IPS DF 19.7 (cell line): Measurements from ENCODE around the gene SNTG2.

Source experiments
- DNase-seq: peaks from one replicate; pipeline ENCODE4 v3.0.0-alpha.2; 2013; ENCODE audit warnings: low read depth, low spot score

Gene SNTG2

GRCh38 chr2:1310202-1310601, 359.6 kb downstream of the SNTG2 start:
- DNase-seq: no peak

DNA sequence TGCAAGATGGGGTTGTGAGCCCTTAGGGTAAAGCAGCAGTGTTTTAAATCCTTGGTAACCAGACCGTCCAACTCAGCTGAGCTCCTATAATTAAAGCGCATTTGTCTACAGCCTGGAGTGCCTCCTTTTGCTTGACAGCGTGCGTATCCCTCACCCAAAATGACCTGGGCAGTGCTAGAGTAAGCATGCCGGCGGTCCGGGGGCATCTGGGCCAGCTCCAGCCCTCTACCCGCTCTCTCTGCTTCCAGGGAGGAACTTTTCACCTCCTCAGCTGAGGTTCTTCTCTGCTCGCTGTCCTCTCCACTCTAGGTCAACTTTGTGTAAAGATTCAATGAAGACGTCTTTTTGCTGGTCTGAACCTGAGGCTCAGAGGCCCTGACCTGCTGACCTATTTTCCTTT, 360.2 kb downstream of the SNTG2 start:
- no peak for DNase-seq

DNA sequence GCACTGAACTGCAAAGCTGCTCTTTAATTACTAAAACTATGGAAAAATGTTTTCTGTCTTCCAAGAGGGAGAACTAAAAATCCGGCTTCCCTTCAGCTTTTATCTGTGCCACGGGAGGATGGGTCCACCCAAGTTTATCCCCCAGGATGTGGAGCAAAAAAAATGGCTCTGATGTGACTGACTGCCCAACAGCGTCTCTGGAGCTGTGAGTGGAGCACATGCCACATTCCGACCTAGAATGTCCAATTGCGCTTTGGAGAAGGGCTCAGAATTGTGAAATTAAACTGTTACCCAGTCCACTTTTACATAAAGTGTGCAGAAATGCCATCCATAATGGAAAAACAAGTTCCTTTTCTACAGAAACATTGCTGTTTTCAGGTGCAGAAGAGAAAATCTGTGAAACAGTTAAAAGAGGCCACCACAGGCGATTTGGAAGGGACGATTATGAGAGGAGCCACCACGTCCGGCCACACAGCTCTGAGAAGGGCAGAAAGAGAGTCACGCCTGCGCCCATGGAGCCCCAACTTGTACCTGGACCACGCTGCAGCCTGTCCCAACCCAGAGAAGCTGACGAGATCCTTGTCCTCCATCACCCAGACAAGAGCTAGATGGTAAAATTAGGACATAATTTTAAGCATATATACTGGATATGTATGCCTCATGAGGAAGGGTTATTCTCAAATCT, 362.7 kb downstream of the SNTG2 start:
- no peak for DNase-seq

DNA sequence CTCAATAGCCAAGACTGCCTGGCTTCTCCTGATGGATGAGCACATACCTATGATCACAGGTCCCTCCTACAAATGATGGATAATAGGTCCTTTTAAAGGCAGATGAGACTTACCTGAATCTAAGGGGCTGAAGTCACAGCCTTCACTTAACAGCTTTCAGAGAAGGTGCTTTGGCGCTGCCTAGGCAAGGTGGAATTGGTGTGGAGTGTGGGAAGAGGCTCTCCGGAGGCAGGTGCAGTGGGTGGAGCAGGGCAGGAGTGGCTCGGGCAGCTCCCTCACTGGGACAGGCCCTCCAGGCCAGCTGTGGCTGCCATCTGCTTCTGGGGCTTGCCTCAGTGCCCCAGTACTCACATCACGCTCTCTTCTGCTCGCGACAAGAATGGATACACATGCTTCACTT, 363.6 kb downstream of the SNTG2 start:
- no peak for DNase-seq

- no peak for DNase-seq
These were observed 367.8 kb downstream of the SNTG2 start for GRCh38 chr2:1318366-1319009.

- no peak for DNase-seq
These were observed 368.7 kb downstream of the SNTG2 start for GRCh38 chr2:1319393-1319792.

DNA sequence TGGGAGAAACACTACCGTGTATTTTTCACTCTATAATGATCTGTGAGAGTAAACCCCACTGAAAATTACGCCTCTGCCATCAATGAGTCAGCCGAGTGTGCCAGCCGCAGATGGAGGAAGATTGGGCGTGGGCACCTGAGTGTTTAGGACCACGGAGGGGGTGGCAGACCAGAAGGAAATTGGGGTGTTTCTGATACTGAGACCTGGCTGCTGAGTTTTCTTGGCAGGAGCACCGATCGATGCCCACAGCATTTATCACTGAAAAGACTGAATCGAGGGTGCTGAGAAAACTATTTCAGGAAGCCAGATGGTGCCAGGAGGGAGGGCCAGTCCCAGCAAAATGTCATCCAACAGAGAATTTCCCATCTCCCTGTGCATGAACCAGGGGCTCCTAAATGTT, 370.7 kb downstream of the SNTG2 start:
- DNase-seq: no peak

DNA sequence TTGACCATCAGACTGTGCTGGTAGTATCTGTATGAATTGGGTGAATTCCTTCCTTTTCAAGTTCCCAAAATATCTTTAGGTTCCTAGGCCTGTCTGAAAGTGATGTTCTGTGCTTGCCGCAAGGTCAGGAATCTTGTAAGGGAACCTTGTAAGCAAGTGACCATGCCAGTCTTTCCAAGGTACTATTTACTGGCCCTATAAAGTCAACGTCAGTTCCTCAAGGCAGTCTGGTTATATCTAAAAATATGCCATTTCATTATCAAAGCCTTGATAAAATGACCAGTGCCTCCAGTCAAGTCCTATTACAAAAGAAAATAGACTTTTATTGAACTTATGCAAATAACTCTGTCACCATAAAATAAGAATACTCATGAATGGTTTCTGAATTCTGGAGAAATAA, 374.2 kb downstream of the SNTG2 start:
- DNase-seq: no peak

- no peak for DNase-seq
These were observed 378.0 kb downstream of the SNTG2 start for GRCh38 chr2:1328684-1329083.

GRCh38 chr2:1339388-1340140, 388.9 kb downstream of the SNTG2 start:
- DNase-seq: no peak

- no peak for DNase-seq
These were observed 389.5 kb downstream of the SNTG2 start for GRCh38 chr2:1340141-1340512.

DNA sequence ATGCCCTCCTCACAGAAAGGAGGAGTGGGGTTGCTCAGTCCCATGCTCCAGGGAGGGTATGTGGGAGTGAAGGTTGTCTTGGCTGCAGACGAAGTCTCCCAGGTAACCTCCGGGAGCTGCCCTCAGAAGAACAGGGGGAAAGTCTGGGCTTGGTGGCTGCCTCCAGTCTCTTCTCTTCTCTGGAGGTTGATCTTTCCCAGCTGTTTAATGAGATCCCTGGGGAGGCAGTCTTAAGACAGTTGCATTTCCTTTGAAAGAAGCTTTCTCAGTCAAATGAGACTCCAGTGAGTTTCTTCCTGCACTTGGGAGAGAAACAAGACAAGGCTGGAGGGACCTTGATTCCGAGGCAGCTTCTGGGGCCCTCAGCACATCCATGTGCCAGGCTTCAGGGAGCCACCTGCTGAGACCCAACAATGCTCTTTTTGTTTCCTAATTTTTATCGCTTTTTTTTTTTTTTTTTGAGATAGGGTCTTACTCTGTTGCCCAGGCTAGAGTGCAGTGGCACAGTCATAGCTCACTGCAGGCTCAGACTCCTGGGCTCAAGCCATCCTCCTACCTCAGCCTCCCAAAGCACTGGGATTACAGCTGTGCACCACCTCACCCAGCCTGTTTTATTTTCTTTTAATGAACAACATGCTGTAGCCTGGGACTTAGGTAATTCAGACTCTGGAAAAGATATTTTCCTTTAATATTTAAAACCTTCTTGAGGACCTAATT, 390.9 kb downstream of the SNTG2 start:
- peak; percentile 30 for DNase-seq

DNA sequence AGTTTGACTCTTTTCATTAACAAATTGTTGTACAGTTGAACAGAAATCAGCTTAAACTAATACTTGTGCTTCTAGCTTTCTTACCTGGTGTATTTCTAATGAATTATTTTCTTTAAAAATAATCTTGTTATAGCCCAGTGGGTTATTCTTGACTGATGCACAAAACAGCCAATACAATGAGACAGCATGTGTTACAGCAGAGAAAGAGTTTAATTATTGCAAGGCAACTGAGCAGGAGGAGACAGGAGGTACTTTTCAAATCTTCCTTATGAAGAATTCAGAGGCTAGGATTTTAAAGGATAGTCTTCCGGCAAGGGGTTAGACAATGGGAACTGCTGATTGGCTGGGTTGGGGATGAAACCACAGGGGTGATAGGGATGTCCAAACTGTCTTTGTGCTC, 398.1 kb downstream of the SNTG2 start:
- DNase-seq: no peak

DNA sequence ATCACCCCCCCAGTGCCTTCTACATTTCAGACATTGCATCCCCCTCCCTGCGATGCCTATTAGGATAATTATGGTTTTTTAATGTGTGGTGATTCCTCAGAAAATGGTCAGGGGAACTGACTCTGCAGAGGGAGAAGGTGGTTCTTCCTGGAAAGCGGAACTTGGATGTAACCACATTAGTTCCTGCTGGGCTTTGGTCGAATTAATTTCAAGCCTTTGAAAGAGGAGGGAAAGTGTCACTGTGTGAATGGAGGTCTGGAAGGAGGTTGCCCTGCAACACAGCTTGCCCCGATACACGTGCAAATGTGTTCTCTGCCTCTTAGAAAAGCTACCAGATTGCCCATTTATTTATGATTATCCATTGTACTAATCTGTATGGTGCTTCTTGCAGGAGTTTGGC, 399.5 kb downstream of the SNTG2 start:
- no peak for DNase-seq

- no peak for DNase-seq
These were observed 402.5 kb downstream of the SNTG2 start for GRCh38 chr2:1353124-1353523.

DNA sequence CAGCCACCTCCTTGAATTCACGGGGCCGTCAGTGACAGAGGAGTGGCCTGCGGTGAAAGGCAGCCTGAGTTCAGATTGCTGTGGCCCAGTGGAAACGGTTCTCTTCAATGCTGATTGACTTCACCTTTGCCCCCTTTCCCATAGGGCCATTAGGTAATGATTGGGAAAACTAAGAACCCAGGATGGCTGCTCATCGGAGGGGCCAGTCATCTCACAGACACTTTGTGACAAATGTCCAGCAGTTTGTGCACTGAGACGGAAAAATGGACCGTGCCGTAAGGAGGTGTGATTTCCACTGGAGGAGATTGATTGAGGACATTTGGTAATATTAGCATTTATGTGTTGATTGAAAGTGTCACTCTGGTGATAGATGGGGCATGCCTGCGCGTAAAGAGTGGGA, 402.9 kb downstream of the SNTG2 start:
- DNase-seq: no peak

DNA sequence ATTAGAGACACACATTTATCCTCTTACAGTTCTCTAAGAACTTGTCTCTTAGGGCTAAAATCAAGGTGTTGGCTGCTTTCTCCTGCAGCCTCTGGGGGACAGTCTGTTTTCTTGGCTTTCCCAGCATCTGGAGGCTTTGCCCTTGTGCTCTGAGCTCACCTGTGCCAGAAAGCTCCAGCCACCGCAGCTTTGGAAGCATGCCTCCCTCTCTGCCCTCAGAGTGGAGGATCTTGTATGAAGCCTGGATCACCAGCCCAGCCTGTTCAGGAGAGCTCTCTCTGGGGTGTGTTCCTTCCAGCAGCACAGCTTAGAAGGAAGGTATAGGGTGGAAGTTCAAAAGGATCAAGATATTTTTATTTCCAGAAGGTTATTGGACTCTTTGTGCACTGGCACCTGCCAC, 409.5 kb downstream of the SNTG2 start:
- no peak for DNase-seq

DNA sequence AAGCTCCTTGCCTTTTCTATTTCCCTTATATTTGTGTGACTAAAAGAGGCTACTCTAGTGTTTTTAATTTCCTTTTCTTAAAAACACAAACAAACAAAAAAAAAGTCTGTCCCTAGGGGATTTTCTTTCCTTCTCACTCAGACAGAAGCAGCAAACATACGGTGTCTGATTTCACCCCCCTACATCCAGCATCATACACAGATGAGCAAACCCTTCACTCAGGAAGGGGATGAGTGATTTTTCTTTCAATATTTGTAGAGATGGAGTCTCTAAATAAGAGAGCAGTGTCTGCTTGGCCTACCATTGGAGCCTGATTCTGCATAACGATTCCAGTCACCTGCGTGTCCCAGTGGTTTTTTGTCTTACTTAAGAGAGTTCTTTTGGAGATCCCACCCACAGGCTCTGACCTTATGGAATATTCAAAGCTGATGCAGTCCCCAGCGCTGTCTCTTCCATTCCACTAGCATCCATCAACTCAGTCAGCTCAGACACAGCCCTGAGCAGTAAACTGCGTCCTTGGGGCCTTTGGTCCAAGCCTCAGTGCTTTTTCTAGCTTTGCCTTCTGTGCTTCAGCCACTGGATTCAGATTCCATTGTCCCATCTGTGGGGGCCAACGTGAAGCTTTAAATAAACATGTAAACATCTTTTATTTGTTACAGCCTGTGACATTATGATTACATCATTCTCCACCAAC, 410.1 kb downstream of the SNTG2 start:
- no peak for DNase-seq

DNA sequence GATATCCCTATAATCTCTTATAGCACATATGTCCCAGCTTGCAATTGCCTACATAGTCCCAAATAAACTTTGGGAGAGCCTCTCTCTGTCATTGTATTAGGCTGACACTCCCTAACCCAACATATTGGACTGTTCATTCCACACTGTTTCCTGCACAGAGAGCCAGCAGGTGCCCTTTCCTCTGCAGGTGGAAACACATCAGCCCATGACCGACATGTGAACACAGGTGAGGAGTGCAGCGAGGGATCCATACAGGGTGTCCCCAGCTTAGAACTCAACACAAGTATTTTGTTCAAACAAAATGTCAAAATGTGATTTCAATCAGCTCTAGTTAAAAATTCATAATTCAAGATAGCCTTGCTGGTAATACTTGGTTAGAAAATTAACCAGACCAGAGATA, 412.7 kb downstream of the SNTG2 start:
- DNase-seq: no peak

GRCh38 chr2:1366546-1367134, 416.0 kb downstream of the SNTG2 start:
- no peak for DNase-seq

DNA sequence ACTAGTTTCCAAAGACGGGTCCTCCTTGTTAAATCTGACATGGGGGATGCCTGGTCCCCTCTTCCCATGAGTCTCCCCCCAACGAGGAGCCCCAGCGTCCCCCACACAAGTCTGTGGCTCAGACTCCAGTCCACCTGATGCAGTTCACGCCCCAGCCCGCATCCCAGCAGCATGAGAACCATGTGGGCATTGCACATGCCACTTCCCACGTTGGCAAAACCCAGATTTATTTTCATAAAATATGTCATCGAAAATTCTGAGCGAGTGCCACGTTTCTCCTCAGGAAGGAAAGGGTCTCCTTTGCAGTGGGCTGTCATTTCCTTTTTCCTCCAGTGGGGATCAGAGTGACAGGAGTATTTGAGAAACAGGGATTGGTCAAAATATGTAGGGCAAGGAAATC, 417.0 kb downstream of the SNTG2 start:
- DNase-seq: no peak
